Measurements from ENCODE around the gene CD5L. TPM values are rescaled to one million over a fixed set of nuclear protein-coding genes. Genes with fewer than 3 reads are reported as not detected.

CD5L gene
- total RNA-seq, 6 experiments from 2014 or later: 0.92 to 53.9 (median 10.2) TPM

DNA sequence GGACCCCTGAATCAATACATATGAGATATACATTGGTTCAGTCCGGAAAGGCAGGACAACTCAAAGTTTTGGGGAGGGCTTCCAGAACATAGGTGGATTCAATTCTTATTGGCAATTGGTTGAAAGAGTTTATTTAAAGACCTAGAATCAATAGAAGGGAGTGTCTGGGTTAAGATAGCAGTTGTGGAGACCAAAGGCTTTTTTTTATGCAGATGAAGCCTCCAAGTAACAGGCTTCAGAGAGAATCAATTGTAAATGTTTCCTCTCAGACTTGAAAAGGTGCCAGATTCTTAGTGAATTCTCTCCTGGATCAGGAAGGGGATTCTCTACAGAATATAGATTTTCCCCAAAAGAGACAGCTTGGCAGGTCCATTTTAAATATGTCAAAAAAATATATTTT is 27.0 kb upstream of the CD5L start:
- H3K36me3 ChIP-seq: no peaks in the 10 kb centered on the region
- H3K27ac ChIP-seq: no peak overlapping the region
- H3K27me3 ChIP-seq: no peaks in the 10 kb centered on the region
- H3K4me1 ChIP-seq: no peaks in the 10 kb centered on the region
- intact Hi-C loops (cut with DNase I): no loop called here
- WGBS (ENCODE audit: insufficient coverage, low coverage, low lambda C conversion rate, missing lambda C conversion rate): 71% methylated on average over 1 of the region's 1 CpG
- no peaks in the 10 kb centered on the region for H3K9me3 ChIP-seq
- TF ChIP-seq, protein P1, sequence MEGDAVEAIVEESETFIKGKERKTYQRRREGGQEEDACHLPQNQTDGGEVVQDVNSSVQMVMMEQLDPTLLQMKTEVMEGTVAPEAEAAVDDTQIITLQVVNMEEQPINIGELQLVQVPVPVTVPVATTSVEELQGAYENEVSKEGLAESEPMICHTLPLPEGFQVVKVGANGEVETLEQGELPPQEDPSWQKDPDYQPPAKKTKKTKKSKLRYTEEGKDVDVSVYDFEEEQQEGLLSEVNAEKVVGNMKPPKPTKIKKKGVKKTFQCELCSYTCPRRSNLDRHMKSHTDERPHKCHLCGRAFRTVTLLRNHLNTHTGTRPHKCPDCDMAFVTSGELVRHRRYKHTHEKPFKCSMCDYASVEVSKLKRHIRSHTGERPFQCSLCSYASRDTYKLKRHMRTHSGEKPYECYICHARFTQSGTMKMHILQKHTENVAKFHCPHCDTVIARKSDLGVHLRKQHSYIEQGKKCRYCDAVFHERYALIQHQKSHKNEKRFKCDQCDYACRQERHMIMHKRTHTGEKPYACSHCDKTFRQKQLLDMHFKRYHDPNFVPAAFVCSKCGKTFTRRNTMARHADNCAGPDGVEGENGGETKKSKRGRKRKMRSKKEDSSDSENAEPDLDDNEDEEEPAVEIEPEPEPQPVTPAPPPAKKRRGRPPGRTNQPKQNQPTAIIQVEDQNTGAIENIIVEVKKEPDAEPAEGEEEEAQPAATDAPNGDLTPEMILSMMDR (IDR thresholded peaks at IDR 0.05): no peak
- no peak for TF ChIP-seq POLR2A (IDR thresholded peaks at IDR 0.05)
- H3K4me3 ChIP-seq: no peak overlapping the region
- DNase-seq: no peak
- no peak for ATAC-seq

DNA sequence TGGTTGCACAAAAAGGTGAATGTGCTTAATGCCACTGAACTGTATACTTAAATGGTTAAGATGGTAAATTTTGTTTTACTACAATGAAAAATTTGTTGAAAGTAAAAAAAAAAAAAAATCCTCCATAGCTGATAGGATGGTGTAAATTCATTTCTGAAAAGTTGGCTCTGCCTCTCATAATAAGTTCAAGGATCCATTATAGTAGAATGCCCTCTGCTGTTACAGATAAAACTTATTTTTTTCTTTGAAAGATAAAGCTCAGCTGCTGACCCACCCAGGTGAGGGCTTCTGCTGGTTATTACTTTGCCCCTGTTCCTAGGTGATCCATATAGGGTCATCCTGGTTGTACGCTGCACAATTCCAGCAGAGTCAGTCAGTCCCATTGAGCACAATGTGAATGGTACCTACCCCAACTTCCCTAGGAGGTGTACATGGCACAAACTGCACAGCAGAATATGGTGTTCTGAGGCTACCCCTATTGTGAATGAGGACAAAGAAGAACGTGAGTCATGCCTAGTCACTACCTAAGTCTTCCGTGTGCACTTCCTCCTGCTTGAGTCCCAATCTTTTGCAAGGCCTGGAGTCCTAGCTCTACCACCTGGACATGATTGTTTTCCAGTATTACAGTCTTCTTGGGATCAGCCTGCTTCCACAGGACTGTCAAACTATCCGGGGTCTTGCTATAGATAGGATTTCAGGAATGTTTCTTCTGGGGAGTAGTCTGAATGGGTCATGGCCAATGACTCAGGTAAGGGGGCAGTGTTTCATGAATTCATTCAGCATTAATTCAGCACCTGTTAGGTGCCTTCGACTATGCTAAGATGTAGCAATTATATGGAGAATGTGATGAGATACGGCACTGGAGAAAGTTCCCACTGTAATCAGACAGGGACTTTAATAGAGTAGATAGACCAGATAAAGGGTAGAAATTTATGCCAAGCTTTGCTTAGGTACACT is 20.8 kb upstream of the CD5L start:
- WGBS (ENCODE audit: insufficient coverage, low coverage, low lambda C conversion rate, missing lambda C conversion rate): 61% methylated on average over 6 of the region's 6 CpGs
- no peak for TF ChIP-seq POLR2A (IDR thresholded peaks at IDR 0.05)
- TF ChIP-seq, protein P1 (IDR thresholded peaks at IDR 0.05): no peak

DNA sequence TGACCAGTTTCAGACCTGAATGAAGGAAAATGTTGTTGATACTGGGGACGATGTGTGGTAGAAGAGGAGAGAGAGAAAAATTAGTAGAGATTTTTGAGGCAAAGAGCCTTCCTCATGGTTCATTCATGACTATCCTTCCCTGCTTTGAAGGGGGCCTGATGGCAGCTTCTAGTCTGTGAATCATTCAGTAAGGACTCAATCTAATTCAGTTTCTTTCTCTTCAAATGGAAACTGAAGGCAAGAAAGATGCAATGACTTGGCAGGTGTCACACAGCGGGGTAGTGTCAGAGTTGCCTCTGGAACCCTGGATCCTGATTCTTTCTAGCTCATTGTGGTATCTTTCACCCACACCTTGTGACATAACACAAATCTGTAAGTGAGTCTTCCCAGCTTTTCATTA is 14.9 kb upstream of the CD5L start:
- no peak for TF ChIP-seq POLR2A (IDR thresholded peaks at IDR 0.05)
- TF ChIP-seq, protein P1 (IDR thresholded peaks at IDR 0.05): no peak
- Histone ChIP-seq H3K4me1 (no peaks in the 10 kb centered on the region), H3K9me3 (peaks cover 0 to 3% (median 0%) of the 10 kb centered on the region in 4 donors), H3K27ac (no peak overlapping the region), H3K4me3 (no peak overlapping the region), H3K36me3 (no peaks in the 10 kb centered on the region), H3K27me3 (no peaks in the 10 kb centered on the region)
- 56% methylated on average over 1 of the region's 2 CpGs for WGBS (ENCODE audit: insufficient coverage, low coverage, low lambda C conversion rate, missing lambda C conversion rate)
- ATAC-seq (no peak), DNase-seq (no peak)
- intact Hi-C loops (cut with DNase I): no loop called here

More for the DNA sequence above, 20.8 kb upstream of the CD5L start:
- Histone ChIP-seq H3K4me1 (no peaks in the 10 kb centered on the region), H3K27me3 (no peaks in the 10 kb centered on the region), H3K9me3 (peaks cover 0 to 2% (median 0%) of the 10 kb centered on the region in 4 donors), H3K36me3 (no peaks in the 10 kb centered on the region), H3K27ac (no peak overlapping the region), H3K4me3 (no peak overlapping the region)
- DNase-seq (no peak), ATAC-seq (no peak)
- intact Hi-C loops (cut with DNase I): no loop called here

DNA sequence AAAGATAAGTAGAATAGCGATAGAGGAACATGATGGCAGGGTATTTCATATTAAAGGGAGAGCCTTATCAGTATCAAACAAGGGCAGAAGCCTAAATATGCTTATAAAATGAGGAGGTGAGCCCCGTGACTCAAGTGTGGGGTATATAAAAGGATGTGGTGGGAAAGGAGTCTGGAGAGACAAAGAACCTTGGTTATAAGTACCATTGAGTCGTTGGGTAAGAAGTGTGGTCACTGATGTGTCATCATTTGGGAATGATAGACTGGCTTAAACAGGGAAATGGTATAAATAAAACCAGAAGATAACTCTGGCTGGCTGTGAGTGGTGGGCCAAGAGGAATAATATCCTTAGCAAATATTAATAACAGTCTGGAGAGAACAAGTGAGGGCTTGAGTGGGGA is 10.9 kb upstream of the CD5L start:
- Histone ChIP-seq H3K4me1 (no peaks in the 10 kb centered on the region), H3K27me3 (no peaks in the 10 kb centered on the region), H3K9me3 (peaks cover 0 to 2% (median 0%) of the 10 kb centered on the region in 4 donors), H3K4me3 (no peak overlapping the region), H3K36me3 (no peaks in the 10 kb centered on the region), H3K27ac (no peak overlapping the region)
- 39% methylated on average over 3 of the region's 3 CpGs for WGBS (ENCODE audit: insufficient coverage, low coverage, low lambda C conversion rate, missing lambda C conversion rate)
- ATAC-seq: no peak
- no peak for DNase-seq
- TF ChIP-seq POLR2A (IDR thresholded peaks at IDR 0.05): no peak
- TF ChIP-seq, protein P1 (IDR thresholded peaks at IDR 0.05): no peak
- intact Hi-C loops (cut with DNase I): no loop called here

Measured in right lobe of liver (tissue), 6 donors.